ENCODE measurements around the gene KRTAP5-3. TPM values are rescaled to one million over a fixed set of nuclear protein-coding genes. Genes with fewer than 3 reads are reported as not detected.

The KRTAP5-3 gene
- total RNA-seq, 4 donors from 2014 or later = not detected

- Histone ChIP-seq H3K9me3 (no peaks in the 10 kb centered on the region), H3K4me3 (no peak overlapping the region), H3K27me3 (no peaks in the 10 kb centered on the region), H3K27ac (peak overlapping the region in 2 of 4 donors; percentile 98 to 99), H3K4me1 (peaks cover 0 to 69% (median 26%) of the 10 kb centered on the region in 4 donors), H3K36me3 (peaks cover 0 to 47% (median 0%) of the 10 kb centered on the region in 3 donors)
- 61 to 75% methylated on average over 4 to 5 of the region's 5 CpGs for WGBS, 2 donors
- TF ChIP-seq POLR2A (IDR thresholded peaks at IDR 0.05) = no peak
- DNase-seq (ENCODE audit: low spot score in 2 of 2) = no peak
These were observed 46.3 kb downstream of the KRTAP5-3 start for GRCh38 chr11:1561955-1562354.

- peak overlapping the region; percentile 89 to 99 (median 94) for H3K27ac ChIP-seq
- TF ChIP-seq CTCF (IDR thresholded peaks at IDR 0.05) (no peak), EP300 (IDR thresholded peaks at IDR 0.05) (no peak), POLR2A (IDR thresholded peaks at IDR 0.05) (no peak)
- no peaks in the 10 kb centered on the region for H3K27me3 ChIP-seq
- peaks cover 0 to 47% (median 0%) of the 10 kb centered on the region in 3 donors for H3K36me3 ChIP-seq
- DNase-seq (ENCODE audit: low spot score in 2 of 2) = no peak
- no peak overlapping the region for H3K4me3 ChIP-seq
- H3K4me1 ChIP-seq = peaks cover 0 to 67% (median 26%) of the 10 kb centered on the region in 4 donors
- no peaks in the 10 kb centered on the region for H3K9me3 ChIP-seq
- 58 to 87% methylated on average over 10 to 17 of the region's 17 CpGs for WGBS, 2 donors
These were observed 47.0 kb downstream of the KRTAP5-3 start for GRCh38 chr11:1561266-1561665.

GRCh38 chr11:1560649-1561251, 47.5 kb downstream of the KRTAP5-3 start:
- no peak for DNase-seq (ENCODE audit: low spot score in 2 of 2)
- no peaks in the 10 kb centered on the region for H3K27me3 ChIP-seq
- H3K4me3 ChIP-seq = no peak overlapping the region
- no peak for TF ChIP-seq CTCF (IDR thresholded peaks at IDR 0.05)
- TF ChIP-seq EP300 (IDR thresholded peaks at IDR 0.05) = no peak
- no peak for TF ChIP-seq POLR2A (IDR thresholded peaks at IDR 0.05)
- peaks cover 0 to 64% (median 26%) of the 10 kb centered on the region in 4 donors for H3K4me1 ChIP-seq
- peaks cover 0 to 49% (median 0%) of the 10 kb centered on the region in 3 donors for H3K36me3 ChIP-seq
- peak overlapping the region; percentile 89 to 99 (median 94) for H3K27ac ChIP-seq
- no peaks in the 10 kb centered on the region for H3K9me3 ChIP-seq
- 83 to 95% methylated on average over 5 to 6 of the region's 8 CpGs for WGBS, 2 donors

DNA sequence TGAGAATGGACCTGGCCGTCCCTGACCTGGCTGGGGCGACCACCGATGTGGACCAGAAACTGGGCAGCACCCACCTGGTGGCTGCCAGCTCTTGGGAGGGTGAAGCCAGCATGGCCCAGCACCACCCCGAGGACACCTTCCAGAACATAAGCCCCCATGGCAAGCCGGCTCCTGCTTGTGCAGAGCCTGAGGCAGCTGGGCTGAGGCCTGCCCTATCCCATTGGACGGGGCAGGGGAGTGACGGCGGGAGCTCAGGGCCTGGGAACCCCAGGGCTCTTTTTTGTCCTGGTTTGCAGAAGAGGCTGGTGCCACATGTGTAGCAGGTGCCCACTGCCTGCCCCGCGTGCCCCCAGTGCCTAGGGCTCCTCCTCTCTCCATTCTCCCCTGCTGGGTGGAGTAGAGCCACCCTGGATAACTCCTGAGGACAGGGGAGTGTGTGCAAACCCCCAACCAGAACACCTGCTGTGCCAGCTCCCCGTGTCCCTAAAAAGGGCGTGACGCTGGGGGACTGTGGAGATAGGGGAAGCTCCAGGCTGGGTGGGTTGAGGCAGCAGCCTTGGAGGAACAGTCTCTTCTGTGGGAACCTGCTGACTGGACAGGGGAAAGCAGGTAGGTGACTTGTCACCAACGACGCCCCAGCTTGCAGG, 48.1 kb downstream of the KRTAP5-3 start:
- H3K4me3 ChIP-seq = no peak overlapping the region
- 70 to 80% methylated on average over 14 to 15 of the region's 15 CpGs for WGBS, 2 donors
- H3K9me3 ChIP-seq = no peaks in the 10 kb centered on the region
- peaks cover 0 to 61% (median 26%) of the 10 kb centered on the region in 4 donors for H3K4me1 ChIP-seq
- DNase-seq (ENCODE audit: low spot score in 2 of 2) = no peak
- TF ChIP-seq POLR2A (IDR thresholded peaks at IDR 0.05) (no peak), EP300 (IDR thresholded peaks at IDR 0.05) (no peak), CTCF (IDR thresholded peaks at IDR 0.05) (no peak)
- peak overlapping the region; percentile 89 to 99 (median 94) for H3K27ac ChIP-seq
- H3K36me3 ChIP-seq = peaks cover 0 to 47% (median 0%) of the 10 kb centered on the region in 3 donors
- H3K27me3 ChIP-seq = no peaks in the 10 kb centered on the region

DNA sequence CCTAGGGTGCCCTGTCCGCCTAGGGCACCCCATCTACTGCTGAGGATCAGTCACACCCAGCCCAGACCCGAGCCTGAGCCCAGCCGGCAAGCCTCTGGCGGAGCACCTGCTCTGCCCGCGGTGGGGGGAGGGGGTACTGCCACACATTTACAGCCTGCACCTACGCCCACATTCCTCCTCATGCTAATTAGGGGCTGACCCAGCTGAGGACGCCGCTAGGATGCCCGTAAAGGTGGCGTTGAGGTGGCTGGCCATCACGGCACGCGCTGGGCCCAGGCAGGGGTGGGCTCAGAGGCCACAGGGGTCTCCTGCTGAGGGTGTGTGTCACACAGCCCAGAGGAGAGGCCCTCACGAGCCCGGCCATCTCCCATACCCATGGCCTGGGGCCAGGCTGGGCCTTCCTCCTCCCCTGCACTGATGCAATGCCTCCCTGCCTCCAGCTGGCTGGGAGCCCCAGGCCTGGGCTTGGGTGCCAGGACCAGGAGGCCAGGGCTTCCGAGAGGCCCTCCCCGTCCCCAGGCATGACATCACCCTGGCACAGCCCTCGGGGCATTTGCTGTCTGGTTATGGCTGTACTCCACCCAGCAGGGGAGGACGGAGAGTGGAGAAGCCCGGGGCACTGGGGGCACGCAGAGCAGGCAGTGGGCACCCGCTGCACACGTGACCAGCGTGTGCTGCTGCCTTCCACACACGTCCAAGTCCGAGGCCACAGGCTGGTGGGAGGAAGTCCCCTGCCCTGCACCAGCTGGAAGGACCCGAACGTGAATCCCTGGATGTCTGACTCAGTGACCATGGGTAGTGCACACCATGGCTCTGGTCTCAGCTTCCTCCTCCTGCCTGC, 48.9 kb downstream of the KRTAP5-3 start:
- Histone ChIP-seq H3K4me3 (no peak overlapping the region), H3K27ac (peak overlapping the region; percentile 89 to 99 (median 94)), H3K27me3 (no peaks in the 10 kb centered on the region), H3K36me3 (peaks cover 0 to 45% (median 0%) of the 10 kb centered on the region in 3 donors), H3K4me1 (peaks cover 0 to 56% (median 24%) of the 10 kb centered on the region in 4 donors), H3K9me3 (no peaks in the 10 kb centered on the region)
- TF ChIP-seq EP300 (IDR thresholded peaks at IDR 0.05) = peak; percentile 65 to 97
- TF ChIP-seq CTCF (IDR thresholded peaks at IDR 0.05) = peak in 2 of 5 experiments; percentile 13 to 25
- peak in 1 of 2 donors; percentile 55 for TF ChIP-seq POLR2A (IDR thresholded peaks at IDR 0.05)
- 34 to 45% methylated on average over 15 to 22 of the region's 29 CpGs for WGBS, 2 donors
- peak; percentile 52 to 72 for DNase-seq (ENCODE audit: low spot score in 2 of 2)
